ENCODE data around the gene SVEP1. TPM values are rescaled to one million over a fixed set of nuclear protein-coding genes. Genes with fewer than 3 reads are reported as not detected.

SVEP1 gene
- total RNA-seq (2016; rRNA removed; fragmentation: Illumina TruSeq; extraction: Trizol) (not detected in 2 replicates), polyA plus RNA-seq (2011; rRNA removed) (not detected in 2 replicates), polyA minus RNA-seq (2011; rRNA and poly(A)+ RNA removed; ENCODE audit: low replicate concordance) (0.14 TPM in 1 of 2 replicates, not detected in the other), Bru-seq, nascent RNA (percentile 5 among the genes with signal in this experiment), BruChase-seq, experiment 1, labeled RNA remaining after a 6-hour chase (percentile 2 among the genes with signal in this experiment), BruChase-seq, experiment 2, labeled RNA remaining after a 2-hour chase (percentile 3 among the genes with signal in this experiment)
- not detected in 2 replicates for total RNA-seq (2016; cell fraction: cytosol; rRNA removed; fragmentation: Illumina TruSeq; extraction: Trizol; ENCODE audit: low read depth)
- total RNA-seq (2016; cell fraction: insoluble cytoplasmic fraction; rRNA removed; fragmentation: Illumina TruSeq; extraction: Trizol): not detected in 2 replicates
- total RNA-seq (2016; cell fraction: membrane; rRNA removed; fragmentation: Illumina TruSeq; extraction: Trizol): not detected in 2 replicates
- not detected in 2 replicates for total RNA-seq (2016; cell fraction: nucleus; rRNA removed; fragmentation: Illumina TruSeq; extraction: Trizol)
- 0.01 and 0.03 TPM in 2 replicates for polyA plus RNA-seq (2011; cell fraction: cytosol; rRNA removed)
- 0.03 TPM in 1 of 2 replicates, not detected in the other for polyA plus RNA-seq (2011; cell fraction: nucleus; rRNA removed)
- not detected in 2 replicates for polyA plus RNA-seq (2012)
- not detected in 2 replicates for polyA plus RNA-seq (2016; cell fraction: cytosol; fragmentation: Illumina TruSeq; extraction: Trizol; ENCODE audit: low read depth)
- polyA plus RNA-seq (2016; cell fraction: insoluble cytoplasmic fraction; fragmentation: Illumina TruSeq; extraction: Trizol; ENCODE audit: low read depth): not detected in 2 replicates
- not detected in 2 replicates for polyA plus RNA-seq (2016; cell fraction: membrane; fragmentation: Illumina TruSeq; extraction: Trizol; ENCODE audit: low read depth)
- polyA plus RNA-seq (2016; cell fraction: nucleus; fragmentation: Illumina TruSeq; extraction: Trizol; ENCODE audit: insufficient read depth, low read depth): not detected in 2 replicates
- not detected in 2 replicates for polyA minus RNA-seq (2011; cell fraction: cytosol; rRNA and poly(A)+ RNA removed)
- under 0.01 TPM in 2 replicates for polyA minus RNA-seq (2011; cell fraction: nucleus; rRNA and poly(A)+ RNA removed)
- long read RNA-seq, experiment 1: 0 reads
- long read RNA-seq, experiment 2: 0 reads

DNA sequence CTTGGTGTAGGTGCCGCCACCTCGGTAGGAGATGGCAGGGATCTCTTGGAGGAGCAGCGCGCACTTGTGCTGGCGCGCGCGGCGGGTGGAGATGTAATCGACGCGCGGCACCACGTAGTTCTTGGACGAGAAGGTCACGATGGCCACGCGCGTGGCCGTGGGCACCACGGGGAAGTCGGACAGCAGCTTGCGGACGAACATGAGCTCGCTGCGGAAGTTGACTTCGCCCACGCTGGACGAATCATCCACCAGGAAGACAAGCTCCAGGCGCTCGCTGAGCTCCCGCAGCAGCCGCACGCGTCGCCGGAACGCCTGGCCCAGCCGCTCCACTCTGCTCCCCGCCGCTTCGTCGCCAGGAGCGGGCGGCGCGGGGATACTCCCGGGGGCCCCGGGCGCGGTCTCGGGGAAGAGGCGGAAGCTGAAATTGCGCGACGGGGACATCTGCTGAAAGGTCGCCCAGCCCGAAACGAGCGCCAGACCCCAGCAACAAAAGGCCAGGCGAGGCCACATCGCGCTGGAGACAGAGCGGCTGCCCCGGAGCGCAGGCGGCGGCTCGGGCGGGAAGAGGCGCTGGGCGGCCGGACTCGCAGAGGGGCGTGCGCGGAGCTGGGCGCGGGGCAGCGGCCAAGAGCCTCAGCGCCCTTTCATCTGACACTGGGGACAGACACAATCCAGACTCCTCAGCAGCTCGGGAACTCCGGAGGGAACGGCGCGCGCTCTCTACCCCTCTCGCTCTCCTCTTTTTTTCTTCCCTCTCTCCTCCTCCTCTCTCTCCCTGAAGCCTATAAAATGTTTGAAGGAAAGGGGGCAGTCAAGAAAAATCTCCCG lies at the start of gene SVEP1:
Gene SVEP1, minus strand, starts transcription at position 708 of the 828 bp plus-strand sequence. Its CDS starts 198 bp downstream, at position 510.
- POLR2A ChIA-PET: no interaction called here
- H3K4me2 ChIP-seq (ENCODE audit: low read depth, low read length): peak within 1 kb of the TSS; percentile 39; the same call in 1 of the 2 replicates
- TF ChIP-seq EZH2 (conservative IDR thresholded peaks at IDR 0.05; ENCODE audit: low read depth, low read length) (peak; percentile 64; the same call in 1 of the 2 replicates), HNRNPH1 (optimal IDR thresholded peaks at IDR 0.05; ENCODE audit: low read depth, low read length) (no peak), SMARCC2 (IDR thresholded peaks at IDR 0.05) (no peak)
- TF ChIP-seq, protein P1, sequence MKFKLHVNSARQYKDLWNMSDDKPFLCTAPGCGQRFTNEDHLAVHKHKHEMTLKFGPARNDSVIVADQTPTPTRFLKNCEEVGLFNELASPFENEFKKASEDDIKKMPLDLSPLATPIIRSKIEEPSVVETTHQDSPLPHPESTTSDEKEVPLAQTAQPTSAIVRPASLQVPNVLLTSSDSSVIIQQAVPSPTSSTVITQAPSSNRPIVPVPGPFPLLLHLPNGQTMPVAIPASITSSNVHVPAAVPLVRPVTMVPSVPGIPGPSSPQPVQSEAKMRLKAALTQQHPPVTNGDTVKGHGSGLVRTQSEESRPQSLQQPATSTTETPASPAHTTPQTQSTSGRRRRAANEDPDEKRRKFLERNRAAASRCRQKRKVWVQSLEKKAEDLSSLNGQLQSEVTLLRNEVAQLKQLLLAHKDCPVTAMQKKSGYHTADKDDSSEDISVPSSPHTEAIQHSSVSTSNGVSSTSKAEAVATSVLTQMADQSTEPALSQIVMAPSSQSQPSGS (CRISPR knock-in tag; IDR thresholded peaks at IDR 0.05): no peak

More for the DNA sequence above, at the start of gene SVEP1:
- ATAC-seq (peak; percentile 77), FAIRE-seq (no peak), DNase-seq (ENCODE audit: low spot score) (no peak)
- CTCF ChIA-PET (ENCODE audit: low intra/inter-chr PET ratio, low total read pairs): no interaction called here
- Histone ChIP-seq H3K36me3 (replicated peaks in 1 of 2; ENCODE audit: control insufficient read depth in 1 of 2, insufficient read depth in 2 of 2, low read length in 2 of 2) (no peaks in the 10 kb centered on the region), H4K20me1 (ENCODE audit: insufficient read depth, low read length) (no peaks in the 10 kb centered on the region), H3K4me3 (replicated peaks in 1 of 3; ENCODE audit: insufficient read depth in 1 of 3, low read depth in 2 of 3, low read length in 3 of 3) (peak within 1 kb of the TSS in 1 of 3 experiments; percentile 23; a peak in 1 of 6 replicates), H3K27me3 (ENCODE audit: control insufficient read depth in 1 of 2, insufficient read depth in 2 of 2, low read length in 2 of 2) (peaks cover 1 to 40% of the 10 kb centered on the region in 2 experiments; a peak in 2 of 5 replicates), H3K79me2 (ENCODE audit: insufficient read depth, low read length) (no peaks in the 10 kb centered on the region), H3K27ac (ENCODE audit: extremely low read length, insufficient read depth, low read length) (no peak within 1 kb of the TSS), H3K9me3 (ENCODE audit: low read length) (no peaks in the 10 kb centered on the region), H3K9ac (ENCODE audit: insufficient read depth, low read depth, low read length) (no peak within 1 kb of the TSS), H2AFZ (ENCODE audit: low read length) (no peak within 1 kb of the TSS), H3K4me1 (ENCODE audit: insufficient read depth, low read length) (no peaks in the 10 kb centered on the region)
- intact Hi-C loops (cut with micrococcal nuclease; ENCODE audit: unreplicated experiment): no loop called here
- in situ Hi-C loops (cut with HindIII; ENCODE audit: extremely low pct_ligation_motif_present, low pct_unique_long_range_greater_than_20kb): no loop called here
- 49% methylated on average over 48 of the region's 89 CpGs for WGBS (ENCODE audit: low lambda C conversion rate)
- BruUV-seq (replicated peaks): no TSS peak

Measured in HepG2 (cell line).